ENCODE measurements around the gene LGALS14.

LGALS14 gene

DNA sequence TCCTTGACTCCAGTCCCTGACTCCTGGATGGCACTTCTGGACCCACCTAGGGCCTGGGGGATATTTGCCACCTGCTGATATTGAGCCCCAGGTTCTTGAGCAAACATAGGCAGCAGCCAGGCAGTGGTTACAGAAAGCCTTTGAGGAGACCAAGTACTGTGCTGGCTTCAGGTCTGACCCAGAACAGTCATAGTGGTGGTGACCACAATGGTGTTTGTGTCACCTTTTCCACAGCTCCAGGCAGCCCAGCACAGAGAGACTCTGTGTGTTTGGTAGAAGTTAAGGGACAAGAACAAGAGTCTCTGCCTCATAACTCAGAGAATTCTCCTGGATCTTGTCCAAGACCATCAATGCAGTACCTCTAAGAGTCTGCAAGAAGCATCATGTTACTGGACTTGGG is 48.1 kb downstream of the LGALS14 start:
- DNase-seq: no peak

- no peak for DNase-seq
Measured at GRCh38 chr19:39752795-39753194, 48.5 kb downstream of the LGALS14 start.

DNA sequence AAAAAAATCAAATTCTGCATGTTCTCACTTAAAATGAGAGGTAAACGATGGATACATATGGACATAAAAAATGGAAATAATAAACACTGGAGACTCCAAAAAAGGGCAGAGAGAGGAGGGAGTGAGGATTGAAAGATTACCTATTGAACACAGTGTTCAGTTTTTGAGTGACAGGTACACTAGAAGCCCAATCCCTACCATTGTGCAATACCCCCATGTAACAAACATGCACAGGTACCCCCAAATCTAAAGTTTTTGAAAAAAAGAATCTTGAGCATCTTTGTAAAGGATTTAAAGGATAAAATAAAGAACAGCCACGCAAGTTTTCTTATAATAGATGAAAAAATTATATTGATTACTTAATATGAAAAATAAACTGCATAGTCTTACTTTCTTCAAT is 50.3 kb downstream of the LGALS14 start:
- DNase-seq: no peak

DNA sequence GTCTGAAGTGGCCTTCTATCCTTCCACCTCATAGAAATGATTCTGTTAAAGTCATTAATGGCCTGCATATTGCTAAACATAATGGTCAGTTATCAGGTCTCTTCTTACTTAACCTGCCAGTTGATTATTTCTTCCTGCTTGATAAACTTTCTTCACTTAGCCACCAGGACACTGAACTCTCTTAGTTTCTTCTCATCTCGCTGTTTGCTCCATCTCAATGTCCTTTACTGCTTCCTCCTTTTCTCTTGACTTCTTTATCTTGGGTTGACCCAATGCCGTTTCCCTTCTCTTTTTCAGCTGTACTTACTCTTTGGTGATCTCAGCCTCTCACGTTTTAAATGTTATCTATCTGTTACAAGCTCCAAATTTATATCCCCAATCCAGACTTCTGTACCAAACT is 50.7 kb downstream of the LGALS14 start:
- DNase-seq: no peak
